ENCODE measurements around the gene CD163L1.

- TF ChIP-seq CTCF (IDR thresholded peaks at IDR 0.05) (no peak), ZFX (IDR thresholded peaks at IDR 0.05; ENCODE audit: borderline replicate concordance) (no peak)
Observed at GRCh38 chr12:7472060-7472459, 28.1 kb upstream of the CD163L1 start.

Data from 22Rv1 (cell line).